ENCODE measurements around the gene PRM1. TPM values are rescaled to one million over a fixed set of nuclear protein-coding genes. Genes with fewer than 3 reads are reported as not detected.

PRM1 gene
- total RNA-seq, 2 experiments from 2014 or later: not detected

- Mint-ChIP-seq H3K27ac (peak overlapping the region; percentile 87), H3K4me3 (peak overlapping the region; percentile 59), H3K27me3 (no peaks in the 10 kb centered on the region), H3K9me3 (no peaks in the 10 kb centered on the region), H3K36me3 (ENCODE audit: low read depth) (peaks cover 13% of the 10 kb centered on the region), H3K4me1 (peaks cover 54% of the 10 kb centered on the region)
- POLR2A ChIA-PET: interaction anchor here (0.6 to 0.8 kb wide), 3 partner anchors 52 to 294 kb away, joined by 3 read pairs; no protein-coding TSS in a partner anchor
- CTCF ChIA-PET: interaction anchor here (0.5 to 7.2 kb wide), 14 partner anchors 9 to 301 kb away, joined by 3 to 72 read pairs (median 4); partner anchors contain the start of gene PRM3
- DNase-seq: peak; percentile 78
These were observed 22.3 kb downstream of the PRM1 start for GRCh38 chr16:11258553-11259492.

- peak overlapping the region; percentile 97 for H3K27ac Mint-ChIP-seq
- no peaks in the 10 kb centered on the region for H3K9me3 Mint-ChIP-seq
- peaks cover 43% of the 10 kb centered on the region for H3K4me1 Mint-ChIP-seq
- peak; percentile 63 for DNase-seq
- ChIA-PET CTCF (interaction anchor here (0.8 to 7.2 kb wide), 21 partner anchors 10 to 299 kb away, joined by 3 to 72 read pairs (median 6); partner anchors contain the start of genes PRM3 and TNP2), POLR2A (interaction anchor here (0.6 to 1.1 kb wide), 3 partner anchors 19 to 163 kb away, joined by 3 to 6 read pairs (median 3); no protein-coding TSS in a partner anchor)
- H3K27me3 Mint-ChIP-seq: no peaks in the 10 kb centered on the region
- H3K4me3 Mint-ChIP-seq: peak overlapping the region; percentile 96
- peaks cover 28% of the 10 kb centered on the region for H3K36me3 Mint-ChIP-seq (ENCODE audit: low read depth)
These were observed 23.8 kb downstream of the PRM1 start for GRCh38 chr16:11257131-11257938.

- ChIA-PET POLR2A (interaction anchor here (0.6 to 2.6 kb wide), 12 partner anchors 20 to 291 kb away, joined by 3 to 23 read pairs (median 4); no protein-coding TSS in a partner anchor), CTCF (interaction anchor here (0.6 to 7.2 kb wide), 36 partner anchors 8 to 314 kb away, joined by 3 to 72 read pairs (median 6); partner anchors contain the start of genes DEXI, PRM3 and TNP2)
- H3K4me3 Mint-ChIP-seq: peak overlapping the region; percentile 96
- peaks cover 34% of the 10 kb centered on the region for H3K36me3 Mint-ChIP-seq (ENCODE audit: low read depth)
- no peaks in the 10 kb centered on the region for H3K27me3 Mint-ChIP-seq
- DNase-seq: peak; percentile 27
- H3K9me3 Mint-ChIP-seq: no peaks in the 10 kb centered on the region
- peaks cover 49% of the 10 kb centered on the region for H3K4me1 Mint-ChIP-seq
- peak overlapping the region; percentile 97 for H3K27ac Mint-ChIP-seq
These were observed 24.4 kb downstream of the PRM1 start for GRCh38 chr16:11256661-11257130.

GRCh38 chr16:11255737-11256660 is 25.1 kb downstream of the PRM1 start, which contains the start of gene SOCS1:
TSS of gene SOCS1 (minus strand) at chr16:11256204. CDS start at chr16:11255478, 726 bp downstream.
- Mint-ChIP-seq H3K4me1 (peaks cover 53% of the 10 kb centered on the region), H3K9me3 (no peaks in the 10 kb centered on the region), H3K27me3 (no peaks in the 10 kb centered on the region), H3K36me3 (ENCODE audit: low read depth) (peaks cover 40% of the 10 kb centered on the region), H3K27ac (peak within 1 kb of the TSS; percentile 97), H3K4me3 (peak within 1 kb of the TSS; percentile 96)
- peak; percentile 87 for DNase-seq
- ChIA-PET CTCF (interaction anchor here (0.6 to 7.2 kb wide), 51 partner anchors 9 to 365 kb away, joined by 3 to 72 read pairs (median 4); partner anchors contain the start of genes DEXI and PRM3), POLR2A (interaction anchor here (0.7 to 2.6 kb wide), 14 partner anchors 31 to 290 kb away, joined by 3 to 23 read pairs (median 5); no protein-coding TSS in a partner anchor)

GRCh38 chr16:11254913-11255736 is 26.0 kb downstream of the PRM1 start:
- CTCF ChIA-PET: interaction anchor here (0.6 to 7.2 kb wide), 46 partner anchors 9 to 366 kb away, joined by 3 to 72 read pairs (median 5); partner anchors contain the start of gene PRM3
- peak overlapping the region; percentile 92 for H3K4me3 Mint-ChIP-seq
- peaks cover 56% of the 10 kb centered on the region for H3K4me1 Mint-ChIP-seq
- no peaks in the 10 kb centered on the region for H3K27me3 Mint-ChIP-seq
- peak overlapping the region; percentile 90 for H3K27ac Mint-ChIP-seq
- POLR2A ChIA-PET: interaction anchor here (0.6 to 2.6 kb wide), 14 partner anchors 21 to 284 kb away, joined by 3 to 23 read pairs (median 5); no protein-coding TSS in a partner anchor
- peak; percentile 64 for DNase-seq
- H3K9me3 Mint-ChIP-seq: no peaks in the 10 kb centered on the region
- H3K36me3 Mint-ChIP-seq (ENCODE audit: low read depth): peaks cover 48% of the 10 kb centered on the region

- Mint-ChIP-seq H3K27me3 (no peaks in the 10 kb centered on the region), H3K27ac (peak overlapping the region; percentile 90), H3K9me3 (no peaks in the 10 kb centered on the region), H3K4me1 (peaks cover 55% of the 10 kb centered on the region), H3K36me3 (ENCODE audit: low read depth) (peaks cover 55% of the 10 kb centered on the region), H3K4me3 (peak overlapping the region; percentile 92)
- DNase-seq: peak; percentile 25
- POLR2A ChIA-PET: interaction anchor here (0.6 to 2.6 kb wide), 8 partner anchors 20 to 270 kb away, joined by 3 to 23 read pairs (median 4); no protein-coding TSS in a partner anchor
- CTCF ChIA-PET: interaction anchor here (0.6 to 7.2 kb wide), 25 partner anchors 8 to 305 kb away, joined by 3 to 72 read pairs (median 6); no protein-coding TSS in a partner anchor
These were observed 26.9 kb downstream of the PRM1 start for GRCh38 chr16:11253995-11254912.

GRCh38 chr16:11253009-11253994 is 27.8 kb downstream of the PRM1 start:
- Mint-ChIP-seq H3K4me3 (peak overlapping the region; percentile 92), H3K4me1 (peaks cover 52% of the 10 kb centered on the region), H3K9me3 (no peaks in the 10 kb centered on the region), H3K27me3 (no peaks in the 10 kb centered on the region), H3K27ac (peak overlapping the region; percentile 89), H3K36me3 (ENCODE audit: low read depth) (peaks cover 62% of the 10 kb centered on the region)
- ChIA-PET POLR2A (interaction anchor here (0.7 to 2.1 kb wide), 3 partner anchors 28 to 162 kb away, joined by 3 to 13 read pairs (median 5); no protein-coding TSS in a partner anchor), CTCF (interaction anchor here (0.6 to 7.2 kb wide), 17 partner anchors 12 to 299 kb away, joined by 3 to 72 read pairs (median 4); no protein-coding TSS in a partner anchor)
- DNase-seq: peak; percentile 54

GRCh38 chr16:11252482-11252931 is 28.6 kb downstream of the PRM1 start:
- Mint-ChIP-seq H3K36me3 (ENCODE audit: low read depth) (peaks cover 70% of the 10 kb centered on the region), H3K27me3 (no peaks in the 10 kb centered on the region), H3K4me3 (peak overlapping the region; percentile 92), H3K9me3 (no peaks in the 10 kb centered on the region), H3K4me1 (peaks cover 54% of the 10 kb centered on the region), H3K27ac (peak overlapping the region; percentile 89)
- POLR2A ChIA-PET: interaction anchor here (0.6 to 2.1 kb wide), 15 partner anchors 12 to 284 kb away, joined by 3 to 13 read pairs (median 5); no protein-coding TSS in a partner anchor
- peak; percentile 14 for DNase-seq
- CTCF ChIA-PET: interaction anchor here (0.8 to 1.9 kb wide), 13 partner anchors 11 to 298 kb away, joined by 3 to 9 read pairs (median 3); no protein-coding TSS in a partner anchor
